CD4-positive, CD25-positive, alpha-beta regulatory T cell (primary cell): Measurements from ENCODE around the gene HEG1. TPM values are rescaled to one million over a fixed set of nuclear protein-coding genes. Genes with fewer than 3 reads are reported as not detected.
A peak's percentile ranks its signal among the peaks of the same experiment; 100 is the strongest.

Source experiments
- ATAC-seq, 2 donors: fragments of 150-1000 bp; cut with Tn5 transposase; one replicate each; pipeline ENCODE4 v1.10.0; 2021; ENCODE audit warnings: low read depth in 2 of 2, moderate number of reproducible peaks in 2 of 2, moderate library complexity in 1 of 2
- DNase-seq, 3 donors: peaks; one replicate each; pipeline versions ENCODE4 v3.0.0 to v3.0.0-alpha.2; 2012 to 2022; ENCODE audit warnings: mixed read lengths in 1 of 3
- H3K27ac ChIP-seq: one replicate; pipeline ENCODE4 v1.7.0; 2013; ENCODE audit warnings: mild to moderate bottlenecking, low read length; ENCODE audit not compliant: insufficient read depth, poor library complexity, severe bottlenecking
- H3K27me3 ChIP-seq: one replicate; pipeline ENCODE4 v1.7.0; 2013; ENCODE audit warnings: low read length; ENCODE audit not compliant: control insufficient read depth, insufficient read depth
- H3K36me3 ChIP-seq: one replicate; pipeline ENCODE4 v1.7.0; 2013; ENCODE audit warnings: mild to moderate bottlenecking, low read length, moderate library complexity; ENCODE audit not compliant: control insufficient read depth, insufficient read depth
- H3K4me1 ChIP-seq: 2 replicates; pipeline ENCODE4 v1.7.0; 2013; ENCODE audit warnings: mild to moderate bottlenecking, low read length; ENCODE audit not compliant: insufficient read depth, control insufficient read depth, poor library complexity, severe bottlenecking
- H3K4me3 ChIP-seq: one replicate; pipeline ENCODE4 v1.7.0; 2013; ENCODE audit warnings: low read depth, mild to moderate bottlenecking, low read length, moderate library complexity
- H3K9me3 ChIP-seq, 2 experiments: 1 replicate in 1 of 2; 2 replicates in 1 of 2; pipeline ENCODE4 v1.7.0; 2013; ENCODE audit warnings: low read length in 2 of 2, mild to moderate bottlenecking in 1 of 2, moderate library complexity in 1 of 2; ENCODE audit not compliant: control insufficient read depth in 2 of 2
- H3K27ac Mint-ChIP-seq, 3 donors: one replicate each; pipeline ENCODE4 v1.8.0; 2020 to 2022; ENCODE audit warnings: mild to moderate bottlenecking in 3 of 3, mixed read lengths in 3 of 3, moderate library complexity in 2 of 3
- H3K27me3 Mint-ChIP-seq: one replicate; pipeline ENCODE4 v1.8.0; 2022; ENCODE audit warnings: mild to moderate bottlenecking, mixed read lengths
- H3K36me3 Mint-ChIP-seq: one replicate; pipeline ENCODE4 v1.8.0; 2020; ENCODE audit warnings: mixed read lengths
- H3K4me1 Mint-ChIP-seq, 4 donors: one replicate each; pipeline ENCODE4 v1.8.0; 2020 to 2022; ENCODE audit warnings: mixed read lengths in 4 of 4, mild to moderate bottlenecking in 1 of 4
- H3K4me3 Mint-ChIP-seq, 4 donors: one replicate each; pipeline ENCODE4 v1.8.0; 2020 to 2022; ENCODE audit warnings: mild to moderate bottlenecking in 4 of 4, mixed read lengths in 4 of 4, moderate library complexity in 3 of 4
- H3K9me3 Mint-ChIP-seq, 7 donors: one replicate each; pipeline ENCODE4 v1.8.0; 2020 to 2022; ENCODE audit warnings: mixed read lengths in 7 of 7, mild to moderate bottlenecking in 3 of 7, moderate library complexity in 2 of 7
- polyA plus RNA-seq, 4 donors: library from polyadenylated mRNA; unstranded; fragments of 300-500 nt; fragmentation: Illumina TruSeq; gene quantifications; one replicate each; pipeline ENCODE4 v1.2.3, GENCODE V29; 2021
- total RNA-seq: library from RNA; stranded (reverse); gene quantifications from one replicate; pipeline ENCODE4 v1.2.3, GENCODE V29; 2022

HEG1 gene
- total and polyA plus RNA-seq, 5 donors from 2014 or later = 0.95 to 24.8 (median 2.3) TPM

DNA sequence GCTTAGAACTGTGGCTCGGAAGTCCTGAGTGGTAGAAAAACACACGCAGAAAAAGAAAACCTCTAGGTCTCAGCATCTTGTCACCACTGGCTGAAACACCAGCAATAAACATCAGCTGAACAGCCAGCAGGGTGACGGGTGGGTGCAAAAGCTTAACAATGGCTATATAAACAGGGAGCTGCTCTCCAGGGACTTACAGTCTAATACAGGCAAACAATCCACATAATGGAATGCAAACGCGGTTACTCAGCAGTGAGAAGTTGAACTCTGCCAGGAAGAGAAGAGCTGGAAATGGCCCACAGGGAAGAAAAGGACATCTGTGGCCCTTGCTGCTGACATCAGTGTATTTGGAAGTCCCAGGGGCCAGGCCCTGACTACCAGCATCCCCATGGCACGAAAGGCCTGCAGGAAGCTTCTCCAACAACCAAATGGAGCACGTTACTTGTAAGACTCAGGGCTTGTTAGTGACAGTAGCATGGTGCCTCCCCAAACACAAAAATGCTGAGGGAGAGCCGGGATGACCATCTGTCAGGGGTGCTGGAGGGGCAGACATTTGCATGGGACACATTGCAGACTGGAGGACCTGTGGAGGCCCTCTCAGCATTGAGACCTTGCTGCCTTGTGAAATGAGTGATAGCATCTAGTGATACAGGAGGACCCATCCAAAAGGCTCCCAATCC lies 3.0 kb downstream of the HEG1 start:
- H3K9me3 Mint-ChIP-seq = no peaks in the 10 kb centered on the region
- Histone ChIP-seq H3K27ac (peak overlapping the region; percentile 86), H3K4me3 (peak overlapping the region; percentile 90), H3K9me3 (no peaks in the 10 kb centered on the region), H3K27me3 (no peaks in the 10 kb centered on the region), H3K4me1 (peaks cover 53% of the 10 kb centered on the region), H3K36me3 (peaks cover 2% of the 10 kb centered on the region)
- H3K27ac Mint-ChIP-seq = peak overlapping the region; percentile 92 to 95 (median 94)
- no peak for DNase-seq
- peaks cover 19 to 70% (median 53%) of the 10 kb centered on the region in 4 donors for H3K4me1 Mint-ChIP-seq
- peak overlapping the region; percentile 92 to 99 (median 96) for H3K4me3 Mint-ChIP-seq
- no peak for ATAC-seq
- H3K36me3 Mint-ChIP-seq = peaks cover 11% of the 10 kb centered on the region
- no peaks in the 10 kb centered on the region for H3K27me3 Mint-ChIP-seq

DNA sequence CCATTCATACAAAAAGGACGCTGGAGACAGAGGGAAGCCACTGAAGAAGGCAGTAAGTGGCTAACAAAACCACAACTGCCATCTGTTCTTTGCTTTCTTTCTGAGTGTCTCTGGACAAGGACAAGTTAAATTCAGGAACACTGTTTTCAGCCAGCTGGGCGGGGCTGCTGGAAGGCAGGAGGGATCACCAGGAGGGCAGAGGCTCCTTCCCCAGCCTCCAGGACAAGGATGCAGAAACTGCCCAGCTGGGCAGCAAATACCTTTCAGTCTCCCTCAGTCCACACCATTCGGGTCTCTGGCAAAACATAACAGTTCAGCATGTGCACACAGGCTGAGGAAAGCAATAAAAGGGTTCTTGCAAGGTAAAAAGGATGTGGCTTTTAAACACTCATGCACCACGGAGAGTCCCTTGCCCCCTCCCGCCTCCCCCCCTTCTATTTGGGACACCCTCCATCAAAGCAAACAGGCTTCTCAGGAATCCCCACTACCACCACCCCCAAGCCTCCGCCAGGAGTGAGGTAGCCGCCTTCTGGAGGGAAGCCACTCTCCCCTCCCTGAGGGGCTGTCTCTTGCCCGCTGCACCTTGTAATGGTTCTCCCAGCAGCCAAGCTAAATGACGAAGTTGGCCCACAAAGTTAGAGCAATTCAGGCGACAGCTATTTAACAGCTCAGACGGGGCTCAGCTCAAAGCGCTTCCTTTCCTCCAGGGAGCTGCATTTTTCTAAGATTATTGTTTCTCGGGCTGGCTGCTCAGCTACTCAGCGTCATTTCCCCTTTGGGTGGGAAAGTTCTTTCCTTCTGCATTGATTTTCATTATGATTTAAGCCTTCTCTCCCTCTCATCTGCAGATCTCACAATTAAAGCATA lies 3.8 kb downstream of the HEG1 start:
- peaks cover 4% of the 10 kb centered on the region for H3K36me3 ChIP-seq
- Mint-ChIP-seq H3K9me3 (no peaks in the 10 kb centered on the region), H3K36me3 (peaks cover 14% of the 10 kb centered on the region), H3K4me1 (peaks cover 19 to 74% (median 55%) of the 10 kb centered on the region in 4 donors), H3K27me3 (no peaks in the 10 kb centered on the region), H3K27ac (peak overlapping the region; percentile 92 to 95 (median 94)), H3K4me3 (peak overlapping the region; percentile 92 to 99 (median 96))
- peaks cover 53% of the 10 kb centered on the region for H3K4me1 ChIP-seq
- no peaks in the 10 kb centered on the region for H3K27me3 ChIP-seq
- ATAC-seq (peak; percentile 66 to 69), DNase-seq (peak; percentile 42 to 74 (median 55))
- peak overlapping the region; percentile 90 for H3K4me3 ChIP-seq
- H3K9me3 ChIP-seq = no peaks in the 10 kb centered on the region
- H3K27ac ChIP-seq = peak overlapping the region; percentile 86

DNA sequence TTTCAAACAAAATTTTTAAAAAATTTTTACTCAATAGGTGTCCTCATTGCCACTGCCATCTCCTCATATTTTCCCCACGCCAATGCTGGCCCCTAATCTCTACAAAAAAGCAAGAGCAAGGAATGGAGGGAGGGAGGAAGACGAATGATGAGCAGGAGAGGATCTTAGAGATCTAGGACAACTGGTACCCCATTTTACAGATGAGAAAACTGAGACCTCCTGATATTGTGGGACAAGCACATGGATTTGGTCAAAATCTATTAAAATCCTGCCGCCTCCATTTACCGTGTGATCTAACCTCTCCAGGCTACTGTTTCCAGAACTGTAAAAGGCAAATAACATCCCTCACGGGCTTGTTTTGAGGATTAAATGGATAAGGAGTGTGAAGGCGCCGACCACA lies 4.6 kb downstream of the HEG1 start:
- Histone ChIP-seq H3K36me3 (peaks cover 4% of the 10 kb centered on the region), H3K27ac (peak overlapping the region; percentile 86), H3K9me3 (no peaks in the 10 kb centered on the region), H3K27me3 (no peaks in the 10 kb centered on the region), H3K4me3 (peak overlapping the region; percentile 90), H3K4me1 (peaks cover 50% of the 10 kb centered on the region)
- Mint-ChIP-seq H3K27ac (peak overlapping the region in 2 of 3 donors; percentile 94 to 95), H3K4me1 (peaks cover 19 to 72% (median 54%) of the 10 kb centered on the region in 4 donors), H3K36me3 (peaks cover 14% of the 10 kb centered on the region), H3K27me3 (no peaks in the 10 kb centered on the region), H3K4me3 (peak overlapping the region; percentile 92 to 99 (median 96)), H3K9me3 (no peaks in the 10 kb centered on the region)
- DNase-seq = no peak
- no peak for ATAC-seq

DNA sequence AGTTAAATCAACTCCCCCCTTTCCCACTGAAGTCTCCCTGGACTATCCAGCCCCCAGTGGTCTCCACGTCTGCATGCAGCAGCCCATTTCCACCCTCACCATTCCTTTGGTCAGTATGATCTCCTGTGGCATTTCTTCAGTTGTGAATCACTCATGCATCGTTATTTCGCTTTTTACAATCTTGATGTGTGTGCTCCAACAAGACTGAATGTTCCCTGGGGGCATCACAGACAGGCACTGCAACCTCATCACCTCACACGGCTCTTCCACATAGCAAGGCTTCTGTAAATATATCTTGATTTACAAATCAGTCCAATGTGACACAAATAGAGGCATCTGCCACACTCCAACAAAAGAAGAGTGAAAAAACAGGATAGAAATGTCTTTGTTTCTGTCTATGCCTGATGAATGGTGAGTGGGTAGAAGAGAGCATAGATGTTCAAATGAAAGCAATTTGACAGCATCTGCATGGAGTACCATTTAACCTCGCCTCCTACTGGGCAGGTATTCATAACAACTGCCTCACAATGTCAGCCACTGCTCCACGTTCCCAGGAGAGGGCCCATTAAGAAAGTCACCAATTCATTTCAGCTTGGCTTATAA lies 5.2 kb downstream of the HEG1 start:
- Histone ChIP-seq H3K9me3 (no peaks in the 10 kb centered on the region), H3K27me3 (no peaks in the 10 kb centered on the region), H3K36me3 (peaks cover 4% of the 10 kb centered on the region), H3K4me1 (peaks cover 47% of the 10 kb centered on the region), H3K27ac (peak overlapping the region; percentile 86), H3K4me3 (no peak overlapping the region)
- Mint-ChIP-seq H3K9me3 (no peaks in the 10 kb centered on the region), H3K4me1 (peaks cover 19 to 74% (median 55%) of the 10 kb centered on the region in 4 donors), H3K36me3 (peaks cover 14% of the 10 kb centered on the region), H3K4me3 (peak overlapping the region in 1 of 4 donors; percentile 92), H3K27ac (peak overlapping the region; percentile 82 to 95 (median 94)), H3K27me3 (no peaks in the 10 kb centered on the region)
- DNase-seq (no peak), ATAC-seq (no peak)

DNA sequence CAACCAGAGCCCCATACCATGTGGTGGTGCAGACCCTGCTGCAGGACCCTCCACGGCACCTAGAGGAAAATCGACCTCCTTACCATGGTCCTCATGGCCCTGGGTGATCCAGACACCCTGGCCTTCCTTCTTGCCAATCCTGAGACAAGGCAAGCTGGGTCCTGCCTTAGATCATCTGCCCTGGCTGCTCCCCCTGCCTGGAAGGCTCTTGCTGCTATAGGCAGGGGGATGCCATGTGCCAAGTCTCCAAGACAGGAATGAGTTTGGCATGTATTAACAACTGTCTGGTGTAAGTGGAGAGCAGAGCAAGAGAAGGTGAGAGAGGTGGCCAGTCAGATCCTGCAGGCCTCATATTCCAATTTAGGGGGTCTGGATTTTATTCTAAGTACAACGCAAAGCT lies 7.5 kb downstream of the HEG1 start:
- DNase-seq (no peak), ATAC-seq (no peak)
- Histone ChIP-seq H3K9me3 (no peaks in the 10 kb centered on the region), H3K27ac (no peak overlapping the region), H3K4me1 (peaks cover 29% of the 10 kb centered on the region), H3K4me3 (no peak overlapping the region), H3K36me3 (peaks cover 4% of the 10 kb centered on the region), H3K27me3 (no peaks in the 10 kb centered on the region)
- H3K9me3 Mint-ChIP-seq = no peaks in the 10 kb centered on the region
- H3K4me1 Mint-ChIP-seq = peaks cover under 1 to 59% (median 42%) of the 10 kb centered on the region in 4 donors
- no peaks in the 10 kb centered on the region for H3K27me3 Mint-ChIP-seq
- peaks cover 14% of the 10 kb centered on the region for H3K36me3 Mint-ChIP-seq
- peak overlapping the region in 1 of 3 donors; percentile 54 for H3K27ac Mint-ChIP-seq
- H3K4me3 Mint-ChIP-seq = peak overlapping the region in 1 of 4 donors; percentile 8

DNA sequence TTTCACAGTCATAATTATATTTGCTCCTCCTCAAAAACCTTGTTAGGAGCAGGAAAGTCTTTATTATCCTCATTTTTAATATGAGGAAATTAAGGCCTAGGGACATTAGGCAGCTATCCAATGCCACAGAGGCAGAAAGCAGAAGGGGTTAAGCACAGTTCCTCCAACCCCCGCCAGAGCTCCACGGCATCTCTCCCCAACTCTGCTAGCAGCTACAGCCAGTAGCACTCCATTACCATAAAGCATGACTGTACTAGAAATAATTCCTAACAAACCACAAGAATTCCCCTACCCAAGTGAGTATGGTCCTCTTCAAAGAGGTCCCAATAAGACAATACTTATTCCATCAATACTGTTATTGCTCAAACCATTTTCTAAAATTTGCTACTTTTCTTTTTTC lies 9.8 kb downstream of the HEG1 start:
- Mint-ChIP-seq H3K27ac (peak overlapping the region in 1 of 3 donors; percentile 37), H3K36me3 (peaks cover 14% of the 10 kb centered on the region), H3K4me1 (peaks cover 3 to 43% (median 25%) of the 10 kb centered on the region in 4 donors), H3K9me3 (no peaks in the 10 kb centered on the region), H3K4me3 (no peak overlapping the region), H3K27me3 (no peaks in the 10 kb centered on the region)
- Histone ChIP-seq H3K4me3 (no peak overlapping the region), H3K4me1 (peaks cover 6% of the 10 kb centered on the region), H3K36me3 (peaks cover 4% of the 10 kb centered on the region), H3K27ac (no peak overlapping the region), H3K27me3 (no peaks in the 10 kb centered on the region), H3K9me3 (no peaks in the 10 kb centered on the region)
- ATAC-seq (no peak), DNase-seq (no peak)

DNA sequence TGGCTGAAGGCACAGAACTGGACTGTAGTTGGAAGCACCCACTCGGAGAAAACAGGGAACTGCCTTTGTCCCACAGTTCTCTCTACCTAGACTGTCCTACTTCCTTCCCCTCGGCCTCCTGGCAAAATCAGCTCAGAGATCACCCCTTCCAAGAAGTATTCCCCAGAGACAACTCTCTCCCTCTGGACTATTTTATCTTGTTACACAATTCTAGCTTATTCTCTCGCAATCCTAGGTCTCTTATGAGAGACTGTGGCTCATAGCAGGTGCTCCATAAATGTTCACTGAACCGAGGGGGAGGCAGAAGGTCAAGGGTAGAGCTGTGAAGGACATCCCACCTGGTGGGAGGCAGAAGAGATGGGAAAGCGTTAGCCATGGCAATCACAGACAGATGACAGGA lies 10.6 kb downstream of the HEG1 start:
- no peaks in the 10 kb centered on the region for H3K4me1 ChIP-seq
- H3K4me3 ChIP-seq = no peak overlapping the region
- Mint-ChIP-seq H3K4me1 (peaks cover 11 to 41% (median 21%) of the 10 kb centered on the region in 4 donors), H3K27ac (no peak overlapping the region), H3K9me3 (no peaks in the 10 kb centered on the region), H3K27me3 (no peaks in the 10 kb centered on the region), H3K36me3 (peaks cover 10% of the 10 kb centered on the region), H3K4me3 (no peak overlapping the region)
- no peak overlapping the region for H3K27ac ChIP-seq
- no peak for ATAC-seq
- no peaks in the 10 kb centered on the region for H3K9me3 ChIP-seq
- H3K36me3 ChIP-seq = peaks cover 4% of the 10 kb centered on the region
- H3K27me3 ChIP-seq = no peaks in the 10 kb centered on the region
- DNase-seq = no peak
